PC-3 (cell line): ENCODE results near the gene ZNF697.

Experiments used
- CTCF ChIP-seq: fragments of 300-600 bp; sonication (generic); conservative IDR thresholded peaks from 2 replicates; pipeline ENCODE4 v1.5.1; 2017; ENCODE audit warnings: antibody characterized with exemption, low read depth, mild to moderate bottlenecking, low read length
- EZH2 ChIP-seq: fragments of 300-600 bp; sonication (generic); IDR thresholded peaks from one replicate; pipeline ENCODE4 v1.6.1; 2017; ENCODE audit warnings: antibody characterized with exemption, mild to moderate bottlenecking, low read length; ENCODE audit not compliant: unreplicated experiment
- EZH2phosphoT487 ChIP-seq: fragments of 300-600 bp; sonication (generic); IDR thresholded peaks from 2 replicates; pipeline ENCODE4 v1.6.1; 2018; ENCODE audit warnings: mild to moderate bottlenecking, antibody characterized with exemption, low read length, borderline replicate concordance

- no peak for TF ChIP-seq CTCF
- no peak for TF ChIP-seq EZH2
- TF ChIP-seq EZH2phosphoT487: no peak
These were observed 16.0 kb downstream of the ZNF697 start for GRCh38 chr1:119632103-119632490.
